Stimulated activated CD8-positive, alpha-beta memory T cell treated with anti-CD3 and anti-CD28 coated beads, Interleukin-7, amount 100 ng/mL, for 48 hours (primary cell): ENCODE measurements around the gene TMX1.
"Not testable (repeated sequence)": the region's sequence is repeated elsewhere in the genome, so short reads cannot be mapped to it uniquely, and the experiment has no call there.

Experiments used
- DNase-seq, 2 donors: peaks; one replicate each; pipeline ENCODE4 v3.0.0-alpha.2; 2020; ENCODE audit warnings: low read depth in 1 of 2; ENCODE audit errors: extremely low read depth in 1 of 2

The TMX1 gene, protein sequence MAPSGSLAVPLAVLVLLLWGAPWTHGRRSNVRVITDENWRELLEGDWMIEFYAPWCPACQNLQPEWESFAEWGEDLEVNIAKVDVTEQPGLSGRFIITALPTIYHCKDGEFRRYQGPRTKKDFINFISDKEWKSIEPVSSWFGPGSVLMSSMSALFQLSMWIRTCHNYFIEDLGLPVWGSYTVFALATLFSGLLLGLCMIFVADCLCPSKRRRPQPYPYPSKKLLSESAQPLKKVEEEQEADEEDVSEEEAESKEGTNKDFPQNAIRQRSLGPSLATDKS

DNA sequence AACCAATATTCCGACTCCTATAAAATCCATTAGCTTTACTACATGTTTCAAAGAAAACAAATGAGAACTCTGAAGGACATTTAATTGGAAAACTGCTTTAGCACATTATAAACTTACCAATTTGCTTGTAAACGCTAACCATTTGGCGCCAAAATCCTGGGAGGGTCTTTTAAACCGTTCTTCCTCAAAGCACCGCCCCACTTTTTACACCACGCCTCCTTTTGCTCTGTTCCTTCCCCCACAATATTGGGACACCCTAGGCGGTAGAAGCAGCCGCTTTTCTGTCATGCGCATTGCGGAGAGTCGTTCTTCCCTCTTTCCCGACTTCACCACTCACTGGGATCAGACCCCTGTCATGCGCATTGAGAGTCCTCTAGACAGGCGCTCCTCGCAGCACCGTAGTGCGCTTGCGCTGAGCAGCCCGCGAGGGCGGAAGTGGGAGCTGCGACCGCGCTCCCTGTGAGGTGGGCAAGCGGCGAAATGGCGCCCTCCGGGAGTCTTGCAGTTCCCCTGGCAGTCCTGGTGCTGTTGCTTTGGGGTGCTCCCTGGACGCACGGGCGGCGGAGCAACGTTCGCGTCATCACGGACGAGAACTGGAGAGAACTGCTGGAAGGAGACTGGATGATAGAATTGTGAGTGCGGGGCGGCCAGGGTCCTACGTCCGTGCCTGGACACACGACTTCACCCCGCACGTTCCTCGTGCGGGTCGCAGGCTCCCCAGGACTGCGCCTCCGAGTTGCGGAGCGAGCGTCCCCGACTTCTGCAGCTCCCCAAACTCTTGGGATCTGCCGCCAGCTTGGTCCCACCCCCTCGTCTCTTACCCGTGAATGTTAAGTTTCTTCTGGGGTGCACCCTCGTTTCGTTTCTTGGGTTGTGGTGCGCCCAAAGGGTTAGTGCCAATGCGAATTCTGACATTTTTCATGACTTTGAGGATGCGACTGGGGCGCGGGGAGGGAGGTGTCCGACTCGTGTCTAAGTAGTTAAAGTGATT is at the start of gene TMX1:
TSS of gene TMX1 (plus strand) at position 435 of the 991 bp plus-strand sequence. CDS start at position 481, 46 bp downstream.
- DNase-seq, result peak; percentile 86 to 93

DNA sequence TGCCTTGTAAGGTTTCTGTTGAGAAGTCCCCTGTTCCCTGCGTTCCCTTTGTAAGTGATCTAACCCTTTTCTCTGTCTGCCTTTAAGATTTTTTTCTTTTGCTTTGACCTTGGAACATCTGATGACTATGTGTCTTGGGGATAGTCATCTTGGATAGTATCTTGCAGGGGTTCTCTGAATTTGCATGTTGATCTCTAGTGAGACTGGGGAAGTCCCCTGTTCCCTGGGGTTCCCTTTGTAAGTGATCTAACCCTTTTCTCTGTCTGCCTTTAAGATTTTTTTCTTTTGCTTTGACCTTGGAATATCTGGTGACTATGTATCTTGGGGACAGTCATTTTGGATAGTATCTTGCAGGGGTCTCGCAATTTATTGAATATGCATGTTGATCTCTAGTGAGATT is 38.2 kb upstream of the TMX1 start:
- no peak for DNase-seq

DNA sequence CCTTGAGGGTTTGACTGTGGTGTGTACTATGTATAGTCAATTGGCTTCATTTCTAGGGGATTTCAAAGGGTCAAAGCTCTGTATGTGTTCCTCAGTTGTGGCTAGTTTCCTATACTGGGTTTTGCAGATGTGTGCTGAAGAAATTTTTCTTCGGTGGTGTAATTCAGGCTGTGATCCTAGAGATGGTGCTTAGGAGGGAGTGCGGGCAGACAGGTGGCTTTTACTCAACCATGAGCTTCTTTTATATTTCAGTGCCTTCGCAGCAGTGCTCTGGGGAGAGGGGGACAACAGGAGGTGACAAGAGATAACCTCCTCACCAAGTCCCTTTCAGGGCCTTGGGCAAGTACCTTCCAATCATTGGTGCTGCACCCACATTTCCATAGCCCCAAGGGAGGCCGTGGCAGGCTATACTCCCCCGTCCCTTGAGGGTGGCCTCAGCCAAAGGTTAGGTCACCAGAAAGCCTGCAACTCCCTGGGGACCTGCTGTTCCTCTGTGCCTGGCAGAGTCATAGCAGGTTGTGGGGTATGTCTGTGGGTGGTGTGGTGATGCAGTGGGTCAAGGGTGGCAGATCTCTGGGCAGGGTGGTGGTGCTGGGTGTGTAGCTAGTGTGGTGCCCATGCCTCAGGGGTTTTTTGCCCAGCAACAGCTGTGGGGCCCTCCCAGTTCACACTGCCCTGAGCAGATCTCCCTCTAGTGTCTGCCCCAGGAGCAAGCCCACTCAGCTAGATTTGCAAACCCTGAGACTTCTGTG is 37.0 kb upstream of the TMX1 start:
- DNase-seq, result no peak

DNA sequence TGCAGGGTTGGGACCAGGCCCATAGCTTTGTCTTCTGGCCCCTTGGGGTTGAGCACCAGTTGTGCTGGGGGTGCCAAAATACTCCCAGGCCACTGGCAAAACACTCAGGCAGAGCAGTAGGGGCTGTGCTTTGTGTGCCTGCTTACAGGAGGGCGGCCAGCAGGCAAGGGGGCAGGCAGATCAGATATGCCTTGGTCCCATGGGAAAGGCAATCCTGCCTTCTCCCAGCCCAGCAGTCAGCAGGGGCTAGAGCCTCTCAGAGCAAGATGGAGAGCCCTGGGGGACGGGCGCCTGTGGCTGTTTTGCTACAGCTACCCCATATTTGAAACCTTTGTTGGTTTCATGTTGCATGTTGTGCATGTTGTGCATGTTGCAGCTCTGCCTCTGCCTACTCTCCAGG is 36.2 kb upstream of the TMX1 start:
- DNase-seq, result no peak

DNA sequence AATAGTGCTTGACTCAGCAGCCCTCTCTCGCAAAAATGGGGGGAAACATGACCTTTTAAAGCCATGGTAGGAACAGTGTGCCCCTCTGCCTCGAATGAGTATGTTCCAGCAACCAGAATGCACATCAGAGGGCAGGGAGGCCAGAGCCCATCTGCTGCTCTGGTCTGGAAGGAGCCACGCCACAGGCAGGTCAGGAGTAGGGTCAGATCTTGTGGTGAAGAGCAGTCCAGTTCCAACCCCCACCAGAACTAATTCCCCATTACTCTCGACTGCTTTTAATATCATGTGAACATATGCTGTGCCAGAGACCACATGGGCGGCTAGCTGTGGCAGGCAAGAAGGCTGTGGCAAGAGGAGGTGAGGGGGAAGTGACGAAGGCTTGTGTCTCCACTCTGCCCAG is 34.6 kb upstream of the TMX1 start:
- DNase-seq, result no peak

DNA sequence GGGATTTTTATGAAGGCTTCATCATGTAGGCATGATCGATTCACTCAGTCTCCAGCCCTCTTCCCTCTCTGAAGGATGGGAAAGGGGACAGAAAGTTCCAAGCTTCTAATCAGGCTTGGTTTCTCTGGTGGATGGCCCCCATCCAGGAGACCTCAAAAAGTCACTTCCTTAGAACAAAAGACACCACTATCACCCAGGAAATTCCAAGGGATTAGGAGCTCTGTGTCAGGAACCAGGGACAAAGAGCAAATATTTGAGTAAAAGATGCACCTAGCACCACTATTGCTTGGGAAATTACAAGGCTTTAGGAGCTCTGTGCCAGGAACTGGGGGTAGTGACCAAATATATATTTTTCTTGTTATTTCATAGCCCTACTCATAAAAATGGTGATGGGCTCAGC is 33.6 kb upstream of the TMX1 start:
- DNase-seq, result no peak

DNA sequence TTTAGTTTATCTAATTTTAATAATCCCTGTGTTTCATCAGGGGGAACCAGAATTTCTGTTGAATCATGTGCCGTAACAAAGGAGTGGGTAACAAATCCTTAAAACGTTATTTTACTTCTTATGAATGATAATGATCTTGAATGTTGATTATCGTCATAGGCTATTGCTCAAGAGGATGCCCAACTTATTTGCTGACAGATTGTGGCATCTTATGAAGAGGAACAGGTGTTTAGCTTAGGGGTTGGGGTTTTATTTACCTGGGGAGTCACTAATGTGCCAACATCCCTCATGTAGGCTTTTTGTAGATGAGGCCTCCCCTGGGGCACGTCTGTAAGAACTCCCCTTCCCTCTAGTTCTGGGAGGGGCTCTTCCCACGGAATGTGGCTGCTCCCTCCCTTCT is 32.4 kb upstream of the TMX1 start:
- no peak for DNase-seq

DNA sequence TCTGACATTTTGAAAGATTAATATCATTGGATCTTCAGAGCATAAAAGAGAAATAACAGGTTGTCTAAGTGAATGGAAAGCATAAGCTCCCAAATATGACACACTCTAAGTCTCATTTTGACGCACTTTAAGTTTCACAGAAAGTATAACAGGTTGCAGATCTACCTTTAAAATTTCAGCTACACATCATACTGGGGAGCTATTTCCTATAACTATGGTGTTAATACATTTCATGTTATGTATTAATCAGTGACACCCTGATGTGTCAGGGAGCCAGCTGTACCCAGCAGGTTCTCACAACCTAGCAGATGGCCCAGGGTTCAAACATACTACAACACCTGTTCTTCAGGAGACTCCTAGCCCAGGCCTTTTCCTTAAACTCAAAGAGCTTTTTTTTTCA is 31.1 kb upstream of the TMX1 start:
- no peak for DNase-seq

DNA sequence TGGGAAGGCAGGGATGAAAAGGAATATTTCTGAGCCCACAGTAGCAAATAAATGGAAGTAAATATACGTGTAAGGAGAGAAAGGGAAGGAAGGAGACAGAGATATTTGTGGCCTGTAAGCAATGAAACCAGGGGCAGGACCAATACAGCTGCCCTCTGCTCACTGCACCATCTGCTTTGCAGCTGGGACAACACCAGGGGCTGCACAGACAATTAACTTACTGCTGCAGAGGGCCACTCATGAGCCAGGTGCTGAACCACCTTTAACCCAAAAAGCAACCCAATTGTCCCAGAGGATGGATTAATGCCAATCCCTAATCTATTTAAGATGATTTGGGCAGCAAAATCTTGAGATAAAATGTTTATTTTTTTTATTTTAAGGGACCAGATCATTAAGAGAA is 30.6 kb upstream of the TMX1 start:
- no peak for DNase-seq

DNA sequence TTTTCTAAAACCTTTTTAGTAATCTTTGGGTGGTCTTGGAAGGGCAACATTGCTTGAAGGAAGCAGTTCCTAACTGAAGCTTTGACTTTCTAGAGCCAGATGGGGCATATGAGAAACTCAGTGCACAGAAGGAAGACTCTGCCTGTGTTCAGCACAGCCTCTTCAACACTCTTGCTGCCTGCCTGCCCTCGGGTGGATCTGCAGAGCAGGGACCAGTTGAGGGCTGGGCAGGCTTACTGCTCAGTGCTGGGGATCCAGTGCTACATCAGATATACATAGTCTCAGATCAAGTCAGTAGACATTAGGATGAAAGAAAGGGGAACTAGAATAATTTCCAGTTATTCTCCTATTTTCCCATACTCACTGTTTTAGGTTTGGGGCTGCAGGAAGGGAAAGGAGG is 29.5 kb upstream of the TMX1 start:
- DNase-seq, result no peak

DNA sequence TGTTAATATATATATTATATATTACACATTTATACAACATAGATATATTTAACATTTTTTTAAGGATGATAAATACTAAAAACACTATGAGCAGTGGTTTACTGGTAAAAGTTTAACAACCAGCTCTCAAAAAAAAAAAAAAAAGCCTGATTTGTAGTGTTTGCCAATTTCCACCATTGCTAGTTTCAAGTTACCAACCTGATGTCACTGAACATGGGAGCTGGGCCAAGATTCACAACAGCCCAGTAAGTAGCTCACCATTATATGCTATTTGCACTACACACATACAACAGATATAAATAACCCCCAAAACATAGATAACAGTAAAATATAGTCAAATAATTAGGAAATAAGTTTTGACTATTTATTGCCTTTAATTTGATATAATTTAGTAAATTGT is 28.9 kb upstream of the TMX1 start:
- no peak for DNase-seq

DNA sequence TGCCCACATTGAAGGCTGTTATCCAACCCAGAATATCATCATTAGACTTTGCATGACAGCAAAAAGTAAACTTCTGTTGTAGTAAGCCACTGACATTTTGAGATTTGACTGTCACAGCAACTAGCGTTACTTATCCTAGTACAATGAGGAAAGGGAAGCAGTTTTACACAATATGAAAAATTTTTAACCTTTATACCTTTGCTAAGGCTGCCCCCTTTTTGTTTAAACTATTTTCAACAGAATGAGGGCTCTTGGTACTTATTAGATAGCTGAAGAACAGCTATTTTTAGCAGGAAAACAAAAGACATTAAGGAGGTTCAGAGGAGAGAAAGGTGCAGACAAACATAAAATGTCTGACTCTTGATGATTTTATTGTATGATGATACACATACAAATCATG is 23.4 kb upstream of the TMX1 start:
- no peak for DNase-seq

DNA sequence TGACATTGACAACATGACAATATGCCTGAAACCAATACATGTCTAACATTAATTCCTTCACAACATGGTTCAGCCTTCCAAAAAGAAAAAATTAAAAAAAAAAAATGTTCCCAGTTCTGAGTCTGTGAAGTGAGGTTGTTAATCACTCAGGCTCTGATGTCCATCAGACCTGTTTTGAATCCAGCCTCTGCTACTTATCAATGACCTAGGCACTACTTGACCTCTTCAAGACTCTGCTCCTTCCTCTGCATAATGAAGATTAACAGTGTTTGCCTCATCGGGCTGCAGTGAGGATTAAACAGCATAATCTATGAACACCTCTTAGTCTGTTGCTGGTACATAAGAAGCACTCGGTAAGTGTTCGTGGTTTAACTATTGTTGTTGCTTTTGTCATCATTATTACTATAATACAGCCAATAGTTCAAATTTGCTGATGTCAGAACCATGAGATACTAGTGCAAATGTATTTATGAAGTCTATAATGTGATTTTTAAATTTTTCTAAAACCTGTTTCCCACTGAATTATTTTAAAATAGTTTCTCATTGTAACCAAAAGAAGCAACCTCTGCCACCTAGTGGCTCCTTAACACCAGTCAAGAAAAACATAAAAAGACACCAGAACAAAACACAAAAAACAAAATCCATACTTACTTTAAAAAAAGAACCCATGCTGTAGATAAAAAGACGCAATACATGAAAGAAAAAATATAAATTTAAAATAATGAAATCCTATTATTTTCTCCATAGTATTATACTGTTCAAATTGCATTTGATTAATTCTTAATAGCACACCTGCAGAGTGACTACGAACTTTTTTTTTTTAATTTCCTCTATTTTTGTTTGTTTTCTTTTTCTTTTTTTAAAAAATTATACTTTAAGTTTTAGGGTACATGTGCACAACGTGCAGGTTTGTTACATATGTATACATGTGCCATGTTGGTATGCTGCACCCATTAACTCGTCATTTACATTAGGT is 20.3 kb upstream of the TMX1 start:
- DNase-seq, result no peak

DNA sequence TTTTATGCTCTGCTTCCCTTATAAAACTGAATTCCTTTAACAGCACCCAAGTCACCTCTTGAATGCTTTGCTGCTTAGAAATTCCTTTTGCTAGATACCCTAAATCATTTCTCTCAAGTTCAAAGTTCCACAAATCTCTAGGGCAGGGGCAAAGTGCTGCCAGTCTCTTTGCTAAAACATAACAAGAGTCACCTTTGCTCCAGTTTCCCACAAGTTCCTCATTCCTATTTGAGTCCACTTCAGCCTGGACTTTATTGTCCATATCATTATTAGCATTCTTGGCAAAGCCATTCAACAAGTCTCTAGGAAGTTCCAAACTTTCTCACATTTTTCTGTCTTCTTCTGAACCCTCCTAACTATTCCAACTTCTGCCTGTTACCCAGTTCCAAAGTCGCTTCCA is 16.6 kb upstream of the TMX1 start:
- not testable (repeated sequence) for DNase-seq

DNA sequence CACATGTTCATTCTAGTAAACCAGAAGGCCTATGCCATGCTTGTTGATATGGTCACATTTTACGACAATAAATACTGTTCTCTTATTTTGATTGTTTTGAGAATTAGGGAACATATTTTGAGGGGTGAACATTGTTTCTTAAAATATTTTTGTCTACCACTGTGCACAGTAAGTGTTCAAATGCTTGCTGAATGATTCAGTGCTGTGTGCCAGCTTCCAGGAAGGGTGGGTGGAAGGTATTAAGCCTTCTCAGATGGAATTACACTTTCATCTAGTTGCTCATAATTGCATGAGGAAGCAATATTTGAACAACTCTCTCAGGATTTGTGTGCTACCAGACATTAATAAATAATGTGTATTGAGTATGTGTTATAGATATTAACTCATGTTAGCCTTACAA is 15.5 kb upstream of the TMX1 start:
- no peak for DNase-seq

DNA sequence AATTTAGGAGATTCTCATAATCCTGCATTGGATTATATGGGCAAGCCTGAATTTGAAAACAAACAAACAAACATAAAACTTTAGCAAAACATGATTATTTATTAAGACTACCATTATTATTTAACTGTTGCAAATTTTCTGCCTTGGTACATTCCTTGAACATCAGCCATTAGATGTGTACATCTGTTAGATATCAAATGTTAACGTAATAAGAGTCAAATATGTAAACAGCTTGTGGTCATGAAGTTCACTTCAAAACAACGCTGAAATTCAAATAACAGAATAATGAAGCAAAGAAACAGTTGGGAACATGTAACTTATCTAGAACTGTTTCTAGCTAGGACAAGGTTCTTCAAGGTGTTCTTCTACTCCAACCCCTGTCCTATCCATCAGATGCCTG is 14.3 kb upstream of the TMX1 start:
- no peak for DNase-seq

DNA sequence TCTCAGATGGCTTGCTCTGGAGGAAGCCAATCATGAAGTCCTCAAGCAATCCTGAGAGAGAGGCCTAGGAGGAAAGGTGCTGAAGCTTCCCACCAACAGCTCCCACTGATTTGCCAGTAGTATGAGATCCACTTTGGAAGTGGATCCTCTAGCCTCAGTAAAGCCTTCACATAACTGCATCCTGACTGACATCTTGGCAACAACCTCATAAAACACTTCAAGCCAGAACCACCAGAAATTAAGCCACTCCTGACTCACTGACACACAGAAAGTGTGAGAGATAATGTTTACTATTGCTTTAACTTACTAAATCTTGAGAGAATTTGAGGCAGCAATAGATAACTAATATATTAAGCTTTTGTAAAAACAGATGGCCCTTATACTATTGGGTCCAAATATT is 11.7 kb upstream of the TMX1 start:
- no peak for DNase-seq

DNA sequence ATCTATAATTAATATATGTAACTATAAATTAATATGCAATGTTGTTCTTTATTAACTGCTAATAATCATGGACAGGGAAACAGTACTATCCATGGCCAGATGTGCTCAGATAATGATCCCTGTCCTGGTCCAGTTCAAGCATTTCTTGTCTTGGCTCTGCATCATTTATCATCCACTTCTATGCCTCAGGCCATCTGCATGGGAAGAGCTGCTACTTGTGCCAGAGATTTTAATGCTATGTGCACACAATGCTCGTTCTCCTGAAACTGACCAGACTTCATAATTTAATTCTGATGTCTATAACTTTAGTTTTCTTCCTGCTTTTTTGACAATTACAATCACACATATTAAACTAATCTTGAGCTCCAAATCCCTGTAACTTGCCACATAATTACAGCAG is 11.2 kb upstream of the TMX1 start:
- no peak for DNase-seq

DNA sequence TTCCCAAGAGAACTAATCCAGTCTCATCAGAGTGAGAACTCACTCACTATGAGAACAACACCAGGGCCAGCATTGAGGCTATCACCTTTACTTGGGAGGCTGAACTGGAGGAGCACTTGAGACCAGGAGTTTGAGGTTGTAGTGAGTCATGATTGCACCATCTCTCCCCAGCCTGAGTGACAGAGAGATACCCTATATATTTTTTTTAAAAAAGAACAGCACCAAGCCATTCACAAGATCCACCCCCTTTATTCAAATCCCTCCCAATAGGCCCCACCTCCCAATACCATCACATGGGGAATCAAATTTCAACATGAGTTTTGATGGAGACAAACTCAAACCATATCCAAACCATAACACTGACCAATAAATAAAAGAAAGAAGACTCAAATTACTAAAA is 3.7 kb upstream of the TMX1 start:
- DNase-seq, result no peak

DNA sequence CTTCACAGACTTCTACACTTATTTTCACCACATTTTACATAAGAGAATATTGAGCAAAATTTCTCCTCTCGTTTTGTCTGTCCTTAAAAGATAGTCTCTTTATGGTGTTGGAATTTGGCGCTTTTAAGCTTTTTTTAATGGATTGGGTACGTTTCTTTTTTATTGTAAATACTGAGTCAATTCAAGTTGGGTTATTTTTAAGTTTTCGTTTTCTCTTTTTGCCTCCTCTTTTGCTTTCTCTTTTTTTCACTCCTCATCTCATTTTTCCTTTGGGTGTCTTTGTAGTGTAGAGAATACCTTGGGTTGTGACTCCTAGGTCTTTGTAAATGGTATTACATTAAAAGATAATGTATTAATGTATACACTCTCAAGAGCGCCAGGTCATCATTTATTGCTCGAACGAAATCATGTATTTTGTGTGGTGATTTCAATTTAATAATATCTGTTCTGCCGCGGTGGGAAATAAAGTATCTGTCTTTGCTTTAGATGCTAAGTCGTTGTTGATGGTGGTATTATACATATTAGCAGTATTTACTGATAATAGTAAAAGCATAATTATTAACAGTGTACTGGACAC is 845 bp downstream of the TMX1 start:
- DNase-seq, result no peak
